Neural cell (in vitro differentiated cells): ENCODE measurements around the gene PIP4K2A. TPM values are rescaled to one million over a fixed set of nuclear protein-coding genes. Genes with fewer than 3 reads are reported as not detected.

Experiments used
- H2AFZ ChIP-seq: fragments of 200-600, 300-800 bp; sonication (generic), shearing (Covaris generic); 2 replicates; pipeline ENCODE4 v1.6.0; 2014; ENCODE audit warnings: low read depth, mild to moderate bottlenecking, antibody characterized with exemption, low read length, moderate library complexity
- H3F3A ChIP-seq: fragments of 200-600 bp; shearing (Covaris generic); 2 replicates; pipeline ENCODE4 v1.6.1; 2016; ENCODE audit warnings: mild to moderate bottlenecking, moderate library complexity, mixed read lengths, antibody characterized with exemption, low read length; ENCODE audit not compliant: insufficient read depth, poor library complexity, severe bottlenecking
- H3K27ac ChIP-seq: fragments of 200-600, 300-800 bp; sonication (generic), shearing (Covaris generic); 2 replicates; pipeline ENCODE4 v1.5.1; 2014; ENCODE audit warnings: mild to moderate bottlenecking, low read length, moderate library complexity
- H3K27me3 ChIP-seq: fragments of 300-800, 200-600 bp; sonication (generic), shearing (Covaris generic); 2 replicates; pipeline ENCODE4 v1.6.0; 2014; ENCODE audit warnings: mild to moderate bottlenecking, low read depth, low read length, moderate library complexity; ENCODE audit not compliant: insufficient read depth
- H3K36me3 ChIP-seq: fragments of 300-800, 200-600 bp; sonication (generic), shearing (Covaris generic); 2 replicates; pipeline ENCODE4 v1.5.1; 2014; ENCODE audit warnings: mild to moderate bottlenecking, antibody characterized with exemption, low read length, moderate library complexity; ENCODE audit not compliant: insufficient read depth
- H3K4me2 ChIP-seq: fragments of 300-800, 200-600 bp; sonication (generic), shearing (Covaris generic); 2 replicates; pipeline ENCODE4 v1.6.0; 2014; ENCODE audit warnings: mild to moderate bottlenecking, low read length
- H3K4me3 ChIP-seq: fragments of 300-800, 200-600 bp; sonication (generic), shearing (Covaris generic); 2 replicates; pipeline ENCODE4 v1.5.1; 2014; ENCODE audit warnings: mild to moderate bottlenecking, low read length, moderate library complexity
- H3K79me2 ChIP-seq: fragments of 200-600 bp; shearing (Covaris generic); replicated peaks from 2 replicates; pipeline ENCODE4 v1.6.0; 2014; ENCODE audit warnings: mild to moderate bottlenecking, low read length, moderate library complexity; ENCODE audit not compliant: insufficient read depth
- H3K9ac ChIP-seq: fragments of 300-800, 200-600 bp; sonication (generic), shearing (Covaris generic); 2 replicates; pipeline ENCODE4 v1.6.1; 2016; ENCODE audit warnings: mild to moderate bottlenecking, low read length, mixed read lengths
- H3K9me2 ChIP-seq: fragments of 200-600 bp; shearing (Covaris generic); 2 replicates; pipeline ENCODE4 v1.6.1; 2016; ENCODE audit warnings: mild to moderate bottlenecking, low read length, mixed read lengths; ENCODE audit not compliant: insufficient read depth
- H3K9me3 ChIP-seq: fragments of 200-600, 300-800 bp; sonication (generic), shearing (Covaris generic); 2 replicates; pipeline ENCODE4 v1.6.1; 2016; ENCODE audit warnings: mild to moderate bottlenecking, mixed run types, low read length, moderate library complexity, mixed read lengths
- H4K20me1 ChIP-seq: fragments of 200-600 bp; shearing (Covaris generic); 2 replicates; pipeline ENCODE4 v1.6.1; 2016; ENCODE audit warnings: mild to moderate bottlenecking, mixed run types; ENCODE audit not compliant: insufficient read depth
- EP300 ChIP-seq: fragments of 450-650 bp; conservative IDR thresholded peaks from 2 replicates; pipeline ENCODE4 v1.6.1; 2014; ENCODE audit warnings: antibody characterized with exemption, mild to moderate bottlenecking, moderate library complexity; ENCODE audit not compliant: poor library complexity, severe bottlenecking
- EZH2 ChIP-seq: fragments of 200-600, 300-800 bp; shearing (Covaris generic), sonication (generic); IDR thresholded peaks from 2 replicates; pipeline ENCODE4 v1.6.1; 2014; ENCODE audit warnings: antibody characterized with exemption, low read length, borderline replicate concordance, mild to moderate bottlenecking; ENCODE audit not compliant: insufficient read depth, poor library complexity, severe bottlenecking
- MXI1 ChIP-seq: fragments of 450-650 bp; conservative IDR thresholded peaks from 2 replicates; pipeline ENCODE4 v1.6.1; 2014; ENCODE audit warnings: antibody characterized with exemption, mild to moderate bottlenecking; ENCODE audit not compliant: poor library complexity, severe bottlenecking
- POLR2AphosphoS5 ChIP-seq: IDR thresholded peaks from 2 replicates; pipeline ENCODE4 v1.6.1; 2012
- RAD21 ChIP-seq: fragments of 450-650 bp; conservative IDR thresholded peaks from 2 replicates; pipeline ENCODE4 v1.6.1; 2014; ENCODE audit warnings: antibody characterized with exemption, mild to moderate bottlenecking, moderate library complexity
- SMC3 ChIP-seq: fragments of 450-650 bp; conservative IDR thresholded peaks from 2 replicates; pipeline ENCODE4 v1.6.1; 2014; ENCODE audit warnings: antibody characterized with exemption, mild to moderate bottlenecking, moderate library complexity; ENCODE audit not compliant: poor library complexity
- TAF1 ChIP-seq: IDR thresholded peaks from 2 replicates; pipeline ENCODE4 v1.6.1; 2012; ENCODE audit warnings: low read depth
- polyA plus RNA-seq: library from polyadenylated mRNA; depleted of rRNA; stranded (reverse); fragments of >200 nt; gene quantifications from 2 replicates; pipeline ENCODE4 v1.2.3, GENCODE V29; 2014
- TF ChIP-seq, protein P1 (sequence below): fragments of 450-650 bp; IDR thresholded peaks from 2 replicates; pipeline ENCODE4 v1.5.1; 2014; ENCODE audit warnings: antibody characterized with exemption, mild to moderate bottlenecking, moderate library complexity; ENCODE audit not compliant: poor library complexity, severe bottlenecking
- TF ChIP-seq, protein P2 (sequence below): IDR thresholded peaks from 2 replicates; pipeline ENCODE4 v1.6.1; 2012; ENCODE audit warnings: borderline replicate concordance

Gene PIP4K2A
- polyA plus RNA-seq, 1 donor from 2014 or later, result 12.6 TPM

DNA sequence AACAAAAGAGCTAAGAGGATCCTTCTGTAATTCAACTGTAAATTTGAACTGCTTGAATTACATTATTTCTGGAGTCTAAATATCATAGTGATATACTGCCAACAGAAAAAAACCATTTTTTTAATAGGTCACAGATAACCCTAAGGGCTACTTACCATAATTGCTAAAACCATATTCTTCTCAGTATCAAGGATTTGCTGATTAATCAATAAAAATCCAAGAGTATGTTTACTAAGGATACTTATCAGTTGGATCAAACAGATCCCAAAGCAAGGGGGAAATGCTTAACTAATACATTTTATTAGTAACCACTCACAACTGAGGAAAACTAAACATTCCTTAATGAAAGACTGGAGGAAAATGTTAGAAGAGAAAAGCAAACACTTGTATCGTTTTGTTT is 166.0 kb downstream of the PIP4K2A start:
- no peaks in the 10 kb centered on the region for H3K27me3 ChIP-seq
- H3K79me2 ChIP-seq, result no peaks in the 10 kb centered on the region
- H3K27ac ChIP-seq, result no peak overlapping the region
- H2AFZ ChIP-seq, result no peak overlapping the region
- no peaks in the 10 kb centered on the region for H3F3A ChIP-seq
- no peak overlapping the region for H3K9ac ChIP-seq
- H3K9me3 ChIP-seq, result no peaks in the 10 kb centered on the region
- H3K36me3 ChIP-seq, result no peaks in the 10 kb centered on the region
- no peaks in the 10 kb centered on the region for H4K20me1 ChIP-seq
- H3K9me2 ChIP-seq, result no peaks in the 10 kb centered on the region
- TF ChIP-seq RAD21 (no peak), TAF1 (no peak), MXI1 (no peak)
- H3K4me3 ChIP-seq, result no peak overlapping the region
- H3K4me2 ChIP-seq, result no peak overlapping the region

DNA sequence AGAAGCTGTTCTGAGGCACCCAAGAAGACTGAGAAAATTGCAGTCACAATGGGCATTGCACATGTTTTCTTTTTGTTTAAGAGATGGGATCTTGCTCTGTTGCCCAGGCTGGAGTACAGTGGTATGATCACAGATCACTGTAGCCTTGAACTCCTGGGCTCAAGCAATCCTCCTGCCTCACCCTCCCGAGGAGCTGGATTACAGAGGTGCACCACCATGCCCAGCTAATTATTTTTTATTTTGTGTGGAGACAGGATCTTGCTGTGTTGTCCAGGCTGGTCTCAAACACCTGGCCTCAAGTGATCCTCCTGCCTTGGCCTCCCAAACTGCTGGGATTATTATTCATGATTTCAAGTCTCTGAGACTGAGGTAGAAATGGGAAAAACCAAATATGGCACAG is 168.7 kb downstream of the PIP4K2A start:
- no peaks in the 10 kb centered on the region for H3K79me2 ChIP-seq
- H3K27ac ChIP-seq, result no peak overlapping the region
- H4K20me1 ChIP-seq, result no peaks in the 10 kb centered on the region
- TF ChIP-seq POLR2AphosphoS5 (no peak), TAF1 (no peak), SMC3 (no peak), EP300 (no peak), RAD21 (no peak), EZH2 (no peak), MXI1 (no peak)
- TF ChIP-seq, protein P1, sequence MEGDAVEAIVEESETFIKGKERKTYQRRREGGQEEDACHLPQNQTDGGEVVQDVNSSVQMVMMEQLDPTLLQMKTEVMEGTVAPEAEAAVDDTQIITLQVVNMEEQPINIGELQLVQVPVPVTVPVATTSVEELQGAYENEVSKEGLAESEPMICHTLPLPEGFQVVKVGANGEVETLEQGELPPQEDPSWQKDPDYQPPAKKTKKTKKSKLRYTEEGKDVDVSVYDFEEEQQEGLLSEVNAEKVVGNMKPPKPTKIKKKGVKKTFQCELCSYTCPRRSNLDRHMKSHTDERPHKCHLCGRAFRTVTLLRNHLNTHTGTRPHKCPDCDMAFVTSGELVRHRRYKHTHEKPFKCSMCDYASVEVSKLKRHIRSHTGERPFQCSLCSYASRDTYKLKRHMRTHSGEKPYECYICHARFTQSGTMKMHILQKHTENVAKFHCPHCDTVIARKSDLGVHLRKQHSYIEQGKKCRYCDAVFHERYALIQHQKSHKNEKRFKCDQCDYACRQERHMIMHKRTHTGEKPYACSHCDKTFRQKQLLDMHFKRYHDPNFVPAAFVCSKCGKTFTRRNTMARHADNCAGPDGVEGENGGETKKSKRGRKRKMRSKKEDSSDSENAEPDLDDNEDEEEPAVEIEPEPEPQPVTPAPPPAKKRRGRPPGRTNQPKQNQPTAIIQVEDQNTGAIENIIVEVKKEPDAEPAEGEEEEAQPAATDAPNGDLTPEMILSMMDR, result no peak
- TF ChIP-seq, protein P2, sequence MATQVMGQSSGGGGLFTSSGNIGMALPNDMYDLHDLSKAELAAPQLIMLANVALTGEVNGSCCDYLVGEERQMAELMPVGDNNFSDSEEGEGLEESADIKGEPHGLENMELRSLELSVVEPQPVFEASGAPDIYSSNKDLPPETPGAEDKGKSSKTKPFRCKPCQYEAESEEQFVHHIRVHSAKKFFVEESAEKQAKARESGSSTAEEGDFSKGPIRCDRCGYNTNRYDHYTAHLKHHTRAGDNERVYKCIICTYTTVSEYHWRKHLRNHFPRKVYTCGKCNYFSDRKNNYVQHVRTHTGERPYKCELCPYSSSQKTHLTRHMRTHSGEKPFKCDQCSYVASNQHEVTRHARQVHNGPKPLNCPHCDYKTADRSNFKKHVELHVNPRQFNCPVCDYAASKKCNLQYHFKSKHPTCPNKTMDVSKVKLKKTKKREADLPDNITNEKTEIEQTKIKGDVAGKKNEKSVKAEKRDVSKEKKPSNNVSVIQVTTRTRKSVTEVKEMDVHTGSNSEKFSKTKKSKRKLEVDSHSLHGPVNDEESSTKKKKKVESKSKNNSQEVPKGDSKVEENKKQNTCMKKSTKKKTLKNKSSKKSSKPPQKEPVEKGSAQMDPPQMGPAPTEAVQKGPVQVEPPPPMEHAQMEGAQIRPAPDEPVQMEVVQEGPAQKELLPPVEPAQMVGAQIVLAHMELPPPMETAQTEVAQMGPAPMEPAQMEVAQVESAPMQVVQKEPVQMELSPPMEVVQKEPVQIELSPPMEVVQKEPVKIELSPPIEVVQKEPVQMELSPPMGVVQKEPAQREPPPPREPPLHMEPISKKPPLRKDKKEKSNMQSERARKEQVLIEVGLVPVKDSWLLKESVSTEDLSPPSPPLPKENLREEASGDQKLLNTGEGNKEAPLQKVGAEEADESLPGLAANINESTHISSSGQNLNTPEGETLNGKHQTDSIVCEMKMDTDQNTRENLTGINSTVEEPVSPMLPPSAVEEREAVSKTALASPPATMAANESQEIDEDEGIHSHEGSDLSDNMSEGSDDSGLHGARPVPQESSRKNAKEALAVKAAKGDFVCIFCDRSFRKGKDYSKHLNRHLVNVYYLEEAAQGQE, result no peak
- no peak overlapping the region for H3K9ac ChIP-seq
- no peaks in the 10 kb centered on the region for H3K9me2 ChIP-seq
- H3K4me2 ChIP-seq, result no peak overlapping the region
- H2AFZ ChIP-seq, result no peak overlapping the region
- no peaks in the 10 kb centered on the region for H3F3A ChIP-seq
- H3K9me3 ChIP-seq, result no peaks in the 10 kb centered on the region
- H3K36me3 ChIP-seq, result peaks cover 7% of the 10 kb centered on the region
- H3K4me3 ChIP-seq, result no peak overlapping the region
- H3K27me3 ChIP-seq, result no peaks in the 10 kb centered on the region
